HEK293T (cell line): ENCODE measurements around the gene NHSL1.

ENCODE experiments used
- CTCF ChIA-PET: fragments of 350-600 bp; formaldehyde crosslinking; extraction: SDS; loops from one replicate; lab custom pipeline; 2021; ENCODE audit warnings: antibody characterized with exemption, inconsistent platforms; lab: Yijun Ruan, JAX
- POLR2A ChIA-PET: fragments of 350-600 bp; formaldehyde crosslinking; extraction: SDS; loops from one replicate; lab custom pipeline; 2020; ENCODE audit warnings: antibody characterized with exemption, inconsistent platforms; lab: Yijun Ruan, JAX
- DNase-seq: peaks from one replicate; pipeline ENCODE4 v3.0.0; 2012; ENCODE audit warnings: mixed read lengths; ENCODE audit errors: extremely low spot score
- ARNT ChIP-seq: fragments of 450-650 bp; IDR thresholded peaks from 2 replicates; pipeline ENCODE4 v1.6.1; 2017; ENCODE audit warnings: mild to moderate bottlenecking
- BHLHE40 ChIP-seq: fragments of 450-650 bp; IDR thresholded peaks from 2 replicates; pipeline ENCODE4 v1.6.1; 2016; ENCODE audit warnings: mild to moderate bottlenecking, moderate library complexity, borderline replicate concordance
- CTBP1 ChIP-seq: fragments of 450-650 bp; IDR thresholded peaks from 2 replicates; pipeline ENCODE4 v1.6.1; 2016; ENCODE audit warnings: borderline replicate concordance
- ELF4 ChIP-seq: fragments of 450-650 bp; IDR thresholded peaks from 2 replicates; pipeline ENCODE4 v1.6.1; 2017; ENCODE audit warnings: antibody characterized with exemption
- FOXA1 ChIP-seq: fragments of 450-650 bp; IDR thresholded peaks from 2 replicates; pipeline ENCODE4 v1.6.1; 2016; ENCODE audit warnings: mild to moderate bottlenecking
- FOXK2 ChIP-seq: fragments of 450-650 bp; IDR thresholded peaks from 2 replicates; pipeline ENCODE4 v1.6.1; 2016; ENCODE audit warnings: mild to moderate bottlenecking
- FOXM1 ChIP-seq: fragments of 450-650 bp; IDR thresholded peaks from 2 replicates; pipeline ENCODE4 v1.6.1; 2017; ENCODE audit warnings: mild to moderate bottlenecking, borderline replicate concordance
- HDGF ChIP-seq: fragments of 450-650 bp; IDR thresholded peaks from 2 replicates; pipeline ENCODE4 v1.6.1; 2017; ENCODE audit warnings: antibody characterized with exemption, borderline replicate concordance
- L3MBTL2 ChIP-seq: fragments of 450-650 bp; conservative IDR thresholded peaks from 2 replicates; pipeline ENCODE4 v1.6.1; 2016; ENCODE audit warnings: mild to moderate bottlenecking
- LEF1 ChIP-seq: fragments of 450-650 bp; IDR thresholded peaks from 2 replicates; pipeline ENCODE4 v1.6.1; 2017; ENCODE audit warnings: mild to moderate bottlenecking, borderline replicate concordance
- NFRKB ChIP-seq: fragments of 450-650 bp; IDR thresholded peaks from 2 replicates; pipeline ENCODE4 v1.6.1; 2016; ENCODE audit warnings: mild to moderate bottlenecking, moderate library complexity
- SP1 ChIP-seq: fragments of 450-650 bp; IDR thresholded peaks from 2 replicates; pipeline ENCODE4 v1.6.1; 2017
- SUZ12 ChIP-seq: fragments of 450-650 bp; IDR thresholded peaks from 2 replicates; pipeline ENCODE4 v1.6.1; 2016; ENCODE audit warnings: mild to moderate bottlenecking
- TARDBP ChIP-seq: fragments of 450-650 bp; IDR thresholded peaks from 2 replicates; pipeline ENCODE4 v1.6.1; 2016
- ZNF384 ChIP-seq: fragments of 450-650 bp; IDR thresholded peaks from 2 replicates; pipeline ENCODE4 v1.6.1; 2016
- TF ChIP-seq, protein P1 (sequence below): fragments of 450-650 bp; IDR thresholded peaks from 2 replicates; pipeline ENCODE4 v1.6.1; 2016

Gene NHSL1

DNA sequence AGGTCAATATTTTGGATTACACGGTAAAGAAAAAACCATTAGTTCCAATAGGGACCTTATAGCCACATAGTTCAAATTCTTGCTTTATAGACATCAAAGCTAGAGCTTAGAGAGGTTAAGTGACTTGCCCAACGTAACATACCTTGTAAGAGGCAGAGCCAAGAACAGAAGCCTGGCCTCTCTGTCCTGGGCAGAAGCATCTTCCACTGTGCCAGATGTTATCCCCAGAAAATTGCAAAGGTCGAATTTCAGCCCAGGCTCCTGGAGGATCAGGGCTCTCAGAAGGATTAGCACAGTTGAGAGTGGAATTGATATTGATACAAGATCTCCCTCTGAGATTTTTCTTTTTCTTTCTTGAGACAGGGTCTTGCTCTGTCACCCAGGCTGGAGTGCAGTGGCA, 115.5 kb downstream of the NHSL1 start:
- POLR2A ChIA-PET, result no interaction called here

DNA sequence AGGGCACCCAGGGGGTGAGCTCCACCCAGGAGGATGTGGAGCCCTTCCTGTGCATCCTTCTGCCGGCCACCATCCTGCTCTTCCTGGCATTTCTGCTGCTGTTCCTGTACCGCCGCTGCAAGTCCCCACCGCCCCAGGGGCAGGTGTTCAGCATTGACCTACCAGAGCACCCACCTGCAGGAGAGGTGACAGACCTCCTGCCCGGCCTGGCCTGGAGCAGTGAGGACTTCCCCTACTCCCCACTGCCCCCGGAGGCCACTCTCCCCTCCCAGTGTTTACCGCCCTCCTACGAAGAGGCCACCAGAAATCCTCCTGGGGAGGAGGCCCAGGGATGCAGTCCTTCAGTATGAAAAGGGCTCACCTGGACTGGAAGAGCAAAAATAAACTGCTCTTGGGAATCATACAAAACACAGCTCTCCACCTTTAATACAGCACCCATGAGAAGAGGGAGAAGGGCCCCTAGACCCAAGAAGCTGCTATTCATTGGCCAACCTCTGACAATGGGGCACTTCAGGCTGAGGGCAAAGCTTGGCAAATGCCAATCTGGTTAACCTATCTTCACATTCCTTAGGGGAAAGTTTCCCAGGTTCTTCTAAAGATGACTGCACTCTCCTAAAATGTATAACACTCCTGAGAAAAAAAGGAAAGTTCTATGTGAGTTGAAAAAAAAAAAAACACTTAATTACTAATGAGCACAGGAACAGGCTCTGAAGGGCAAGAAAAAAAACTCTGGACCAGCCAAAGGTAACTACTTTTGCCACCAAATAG, 116.6 kb downstream of the NHSL1 start:
- ChIA-PET CTCF (no interaction called here), POLR2A (no interaction called here)
- no peak for TF ChIP-seq SP1
- no peak for TF ChIP-seq CTBP1
- no peak for TF ChIP-seq FOXK2
- TF ChIP-seq, protein P1, sequence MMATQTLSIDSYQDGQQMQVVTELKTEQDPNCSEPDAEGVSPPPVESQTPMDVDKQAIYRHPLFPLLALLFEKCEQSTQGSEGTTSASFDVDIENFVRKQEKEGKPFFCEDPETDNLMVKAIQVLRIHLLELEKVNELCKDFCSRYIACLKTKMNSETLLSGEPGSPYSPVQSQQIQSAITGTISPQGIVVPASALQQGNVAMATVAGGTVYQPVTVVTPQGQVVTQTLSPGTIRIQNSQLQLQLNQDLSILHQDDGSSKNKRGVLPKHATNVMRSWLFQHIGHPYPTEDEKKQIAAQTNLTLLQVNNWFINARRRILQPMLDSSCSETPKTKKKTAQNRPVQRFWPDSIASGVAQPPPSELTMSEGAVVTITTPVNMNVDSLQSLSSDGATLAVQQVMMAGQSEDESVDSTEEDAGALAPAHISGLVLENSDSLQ, result no peak
- TF ChIP-seq TARDBP, result no peak
- no peak for TF ChIP-seq HDGF
- TF ChIP-seq NFRKB, result no peak
- no peak for TF ChIP-seq FOXA1
- TF ChIP-seq ARNT, result no peak
- no peak for TF ChIP-seq LEF1
- no peak for DNase-seq

More for the DNA sequence above, 115.5 kb downstream of the NHSL1 start:
- DNase-seq, result no peak
- CTCF ChIA-PET, result no interaction called here
- TF ChIP-seq HDGF, result no peak
- TF ChIP-seq ELF4, result no peak

DNA sequence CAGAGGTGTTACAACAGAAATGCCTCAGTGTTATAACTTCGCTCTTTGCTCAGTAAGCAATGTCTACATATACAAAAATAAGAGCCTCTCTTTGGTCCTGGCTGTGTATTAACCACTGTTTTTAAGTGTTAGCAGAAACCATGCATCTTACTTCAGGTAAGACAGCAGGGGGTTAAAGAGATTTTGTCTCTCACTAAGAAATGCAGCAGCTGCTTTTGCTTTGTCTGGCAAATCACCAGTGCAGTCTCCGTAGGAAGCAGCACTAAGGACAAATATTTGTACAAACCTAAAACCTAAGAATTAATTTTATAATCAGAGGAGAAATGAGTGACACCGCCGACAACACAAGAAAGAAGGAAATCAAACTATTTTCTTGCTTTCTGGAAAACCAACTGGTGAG, 120.8 kb downstream of the NHSL1 start:
- ChIA-PET CTCF (no interaction called here), POLR2A (no interaction called here)
- DNase-seq, result no peak
- TF ChIP-seq CTBP1, result no peak
- no peak for TF ChIP-seq FOXM1
- TF ChIP-seq LEF1, result no peak
- TF ChIP-seq ARNT, result no peak
- TF ChIP-seq L3MBTL2, result no peak
- no peak for TF ChIP-seq HDGF
- TF ChIP-seq FOXK2, result no peak
- no peak for TF ChIP-seq ZNF384
- no peak for TF ChIP-seq NFRKB
- TF ChIP-seq ELF4, result no peak
- TF ChIP-seq SP1, result no peak
- no peak for TF ChIP-seq SUZ12
- no peak for TF ChIP-seq TARDBP
- no peak for TF ChIP-seq BHLHE40
- TF ChIP-seq, protein P1, result no peak

DNA sequence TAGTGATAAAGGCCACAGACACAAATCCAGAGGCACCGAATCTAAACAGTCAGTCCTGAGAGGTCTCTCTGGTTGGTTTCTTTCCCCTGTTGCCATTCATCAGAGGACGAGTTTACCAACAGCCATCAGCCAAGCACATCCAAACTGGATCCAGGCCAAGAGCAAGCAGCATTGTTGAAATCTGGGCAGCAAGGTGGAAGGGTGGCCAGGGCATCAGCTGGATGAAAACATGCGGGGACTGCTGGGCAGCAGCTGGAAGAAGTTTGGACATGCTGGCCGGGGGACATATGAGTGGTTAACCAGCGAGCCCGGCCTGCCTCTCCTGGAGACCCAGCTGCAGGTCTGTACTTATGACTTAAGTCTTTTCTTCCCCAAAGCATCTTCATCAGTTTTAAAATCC, 121.5 kb downstream of the NHSL1 start, which contains the start of gene SMIM28:
SMIM28 (plus strand) TSS at position 62 of the 400 bp plus-strand sequence; CDS start at position 230, 168 bp downstream.
- no peak for DNase-seq
- CTCF ChIA-PET, result no interaction called here
- POLR2A ChIA-PET, result no interaction called here
- TF ChIP-seq CTBP1 (no peak), ARNT (no peak), BHLHE40 (no peak), LEF1 (no peak), FOXM1 (no peak), FOXK2 (no peak), TARDBP (no peak), HDGF (no peak), SUZ12 (no peak), SP1 (no peak), NFRKB (no peak), L3MBTL2 (no peak), FOXA1 (no peak)
- TF ChIP-seq, protein P1, result no peak

DNA sequence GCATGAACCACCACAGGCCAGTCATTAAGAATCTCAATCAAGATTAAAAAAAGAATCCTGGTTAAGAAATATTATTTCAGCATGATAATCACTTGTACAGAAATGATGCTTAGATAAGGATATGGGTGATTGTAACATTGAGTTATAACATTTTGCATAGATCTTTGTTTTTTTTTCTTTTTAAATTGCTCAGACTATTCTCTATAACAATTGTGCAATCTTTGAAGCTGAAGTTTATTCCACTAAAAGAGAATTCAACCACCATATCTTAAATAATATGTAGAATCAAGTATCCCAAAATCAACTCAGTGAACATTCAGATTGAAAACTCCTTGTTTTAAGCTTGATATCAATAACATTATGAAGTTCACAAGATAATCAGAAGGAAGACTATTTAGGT, 122.3 kb downstream of the NHSL1 start:
- ChIA-PET POLR2A (no interaction called here), CTCF (no interaction called here)
- DNase-seq, result no peak
- TF ChIP-seq ELF4 (no peak), SP1 (no peak), CTBP1 (no peak), HDGF (no peak), SUZ12 (no peak), BHLHE40 (no peak), FOXK2 (no peak), FOXM1 (no peak), ZNF384 (no peak), ARNT (no peak)
- TF ChIP-seq, protein P1, result no peak

DNA sequence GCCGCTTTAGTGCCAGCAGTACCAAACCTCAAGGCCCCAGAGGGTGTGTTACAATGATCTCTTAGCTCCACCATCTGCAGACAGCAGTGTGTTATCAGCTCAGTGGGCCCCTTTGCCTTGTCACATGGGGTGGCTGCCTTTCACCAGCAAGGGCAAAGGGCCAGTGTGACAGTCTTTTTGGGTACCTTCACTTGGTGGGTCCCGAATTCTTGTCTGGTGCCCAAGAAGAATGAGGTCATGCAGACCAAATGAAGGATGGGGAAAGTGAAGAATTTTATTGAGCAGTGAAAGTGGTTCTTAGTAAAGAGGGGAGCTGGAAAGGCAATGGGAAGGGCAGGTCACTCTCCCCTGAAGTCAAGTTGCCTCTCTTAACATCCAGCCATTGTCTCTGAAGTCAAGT, 124.5 kb downstream of the NHSL1 start:
- CTCF ChIA-PET, result no interaction called here
- no peak for DNase-seq
- POLR2A ChIA-PET, result no interaction called here
- no peak for TF ChIP-seq BHLHE40
- no peak for TF ChIP-seq HDGF
- TF ChIP-seq SP1, result no peak
- no peak for TF ChIP-seq FOXM1
- TF ChIP-seq LEF1, result no peak
- TF ChIP-seq ELF4, result no peak
- no peak for TF ChIP-seq FOXA1
- TF ChIP-seq L3MBTL2, result no peak
- no peak for TF ChIP-seq TARDBP
- no peak for TF ChIP-seq SUZ12
- no peak for TF ChIP-seq ZNF384
- TF ChIP-seq FOXK2, result no peak
- TF ChIP-seq NFRKB, result no peak
- no peak for TF ChIP-seq CTBP1
